ENCODE measurements around the gene GRM4.

- TF ChIP-seq CTCF (IDR thresholded peaks at IDR 0.05; ENCODE audit: low read length): no peak
- TF ChIP-seq EZH2 (IDR thresholded peaks at IDR 0.05; ENCODE audit: borderline replicate concordance, low read length): no peak
Measured at GRCh38 chr6:34046617-34047016, 99.3 kb downstream of the GRM4 start.

Measured in OCI-LY1 (cell line).